RPMI8226 (cell line): ENCODE measurements around the gene SCUBE1.

Experiments used
- DNase-seq: peaks from one replicate; pipeline ENCODE4 v3.0.0-alpha.2; 2015

SCUBE1 gene

DNA sequence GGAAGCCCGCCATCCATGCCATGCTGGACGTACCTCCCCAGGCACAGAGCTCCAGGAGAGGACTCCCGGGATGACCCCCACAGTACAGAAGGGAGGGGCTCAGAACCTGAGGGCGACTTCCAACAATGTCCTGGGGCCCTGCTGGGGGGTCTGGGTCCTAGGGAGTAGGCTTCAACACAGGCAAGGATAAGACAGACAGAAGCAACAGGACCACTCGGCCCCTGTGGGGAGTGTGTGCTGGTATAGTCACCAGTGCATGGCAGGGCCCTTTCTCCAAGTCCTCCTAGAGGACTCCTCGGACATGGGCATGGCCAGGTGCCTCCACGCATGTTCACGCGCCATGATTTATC, 173.1 kb downstream of the SCUBE1 start:
- no peak for DNase-seq

DNA sequence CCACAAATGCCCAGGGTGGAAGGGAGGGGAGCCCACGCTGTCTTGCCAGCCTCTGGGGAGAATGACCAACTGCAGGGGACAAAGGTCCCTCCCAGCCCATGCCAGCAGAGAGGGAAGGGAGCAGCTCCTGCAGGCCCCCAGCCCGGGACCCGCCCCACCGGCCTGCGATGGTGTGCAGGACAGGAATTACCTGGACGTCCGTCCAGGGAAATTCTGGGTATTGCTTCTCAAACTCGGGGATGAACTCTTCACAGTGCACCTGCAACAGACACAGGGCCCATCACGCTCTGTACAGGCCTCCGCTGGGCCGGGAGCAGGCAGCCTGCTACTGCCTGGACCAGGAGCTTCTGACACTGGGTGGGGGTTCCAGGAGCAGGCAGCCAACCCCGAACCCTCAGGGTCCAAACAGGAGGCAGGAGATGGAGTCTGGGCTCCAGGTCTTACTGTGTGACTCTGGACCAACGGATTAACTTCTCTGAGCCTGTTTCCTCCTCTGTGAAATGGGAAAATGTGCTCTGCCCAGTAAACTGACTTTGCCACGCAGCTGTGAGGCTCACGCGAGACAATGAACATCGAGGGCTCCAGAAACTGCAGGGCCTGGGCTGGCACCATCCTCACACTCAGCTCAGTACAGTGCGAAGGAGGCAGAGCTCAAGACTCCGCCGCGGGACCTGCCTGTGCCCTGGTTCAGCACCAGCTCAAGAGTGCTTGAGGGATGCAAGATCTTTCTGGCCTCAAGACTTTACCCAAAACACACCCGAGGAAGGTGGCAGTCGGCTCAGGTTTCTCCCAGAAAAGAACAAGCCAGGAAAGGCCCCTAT, 173.7 kb downstream of the SCUBE1 start:
- no peak for DNase-seq

DNA sequence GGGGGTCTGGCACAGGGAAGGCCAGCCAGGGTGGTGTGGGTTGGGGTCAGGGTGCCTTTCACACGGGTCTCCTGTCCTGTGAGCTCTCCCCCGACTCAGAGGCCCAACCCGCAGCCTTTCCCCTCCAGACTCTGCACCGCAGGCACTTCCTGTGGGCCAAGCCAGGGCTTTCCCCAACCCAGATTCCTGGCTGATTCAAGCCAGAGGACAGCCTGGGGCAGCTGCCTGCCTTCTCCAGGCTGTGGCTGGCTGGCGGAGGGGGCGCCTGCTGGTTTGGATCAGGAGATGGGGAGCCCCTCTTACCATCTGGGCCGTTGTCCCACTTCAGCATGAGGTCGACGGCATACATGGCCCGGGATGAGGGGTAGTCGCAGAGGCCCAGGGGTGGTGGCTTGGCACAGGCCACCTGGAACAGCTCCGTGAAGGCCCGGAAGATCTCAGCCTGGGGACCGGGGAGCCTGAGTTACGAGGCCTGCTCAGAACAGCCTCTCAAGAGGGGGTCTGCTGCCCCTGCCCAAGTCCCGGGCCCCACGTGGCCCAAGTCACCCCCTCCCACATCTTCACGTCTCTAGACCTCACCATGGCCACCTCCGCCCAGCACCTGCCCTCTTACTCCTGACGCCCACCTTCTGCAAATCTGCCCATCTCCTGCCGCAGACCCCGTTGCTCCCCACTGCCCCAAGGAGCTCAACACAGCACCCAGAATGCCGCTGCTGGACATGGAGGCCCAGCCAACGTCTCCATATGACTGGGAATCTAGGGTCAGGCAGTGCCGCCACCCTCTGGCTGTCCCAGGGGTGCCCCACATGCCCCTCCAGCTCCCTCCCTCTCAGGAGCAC, 174.5 kb downstream of the SCUBE1 start:
- DNase-seq = no peak

DNA sequence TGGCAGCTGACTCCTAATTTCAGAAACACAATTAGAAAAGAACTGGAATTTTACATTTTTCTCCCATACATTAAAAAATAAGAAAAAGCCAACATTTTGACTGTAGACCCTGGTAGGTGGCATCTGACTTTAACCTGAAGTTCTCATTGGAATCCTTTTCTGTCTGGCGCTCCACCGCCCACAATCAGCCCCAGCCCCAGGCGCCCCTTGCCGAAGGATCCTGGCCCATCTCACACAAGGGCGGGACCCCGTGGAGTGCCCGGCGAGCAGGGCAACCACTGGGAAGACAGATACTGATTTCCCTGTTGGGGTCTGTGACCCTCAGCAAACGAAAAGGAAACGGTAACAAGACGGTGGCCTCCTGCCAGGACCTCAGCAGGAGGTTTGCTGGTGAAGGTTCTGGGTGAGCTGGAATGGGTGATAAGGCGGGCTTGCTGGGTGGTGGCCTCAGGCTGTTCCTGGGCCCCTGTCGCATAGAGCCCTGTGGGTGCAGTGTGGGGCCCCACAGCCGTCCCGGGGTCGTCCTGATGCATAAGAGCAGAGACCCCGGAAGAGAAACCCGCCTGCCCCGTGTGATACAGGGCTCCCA, 176.1 kb downstream of the SCUBE1 start:
- DNase-seq = no peak

DNA sequence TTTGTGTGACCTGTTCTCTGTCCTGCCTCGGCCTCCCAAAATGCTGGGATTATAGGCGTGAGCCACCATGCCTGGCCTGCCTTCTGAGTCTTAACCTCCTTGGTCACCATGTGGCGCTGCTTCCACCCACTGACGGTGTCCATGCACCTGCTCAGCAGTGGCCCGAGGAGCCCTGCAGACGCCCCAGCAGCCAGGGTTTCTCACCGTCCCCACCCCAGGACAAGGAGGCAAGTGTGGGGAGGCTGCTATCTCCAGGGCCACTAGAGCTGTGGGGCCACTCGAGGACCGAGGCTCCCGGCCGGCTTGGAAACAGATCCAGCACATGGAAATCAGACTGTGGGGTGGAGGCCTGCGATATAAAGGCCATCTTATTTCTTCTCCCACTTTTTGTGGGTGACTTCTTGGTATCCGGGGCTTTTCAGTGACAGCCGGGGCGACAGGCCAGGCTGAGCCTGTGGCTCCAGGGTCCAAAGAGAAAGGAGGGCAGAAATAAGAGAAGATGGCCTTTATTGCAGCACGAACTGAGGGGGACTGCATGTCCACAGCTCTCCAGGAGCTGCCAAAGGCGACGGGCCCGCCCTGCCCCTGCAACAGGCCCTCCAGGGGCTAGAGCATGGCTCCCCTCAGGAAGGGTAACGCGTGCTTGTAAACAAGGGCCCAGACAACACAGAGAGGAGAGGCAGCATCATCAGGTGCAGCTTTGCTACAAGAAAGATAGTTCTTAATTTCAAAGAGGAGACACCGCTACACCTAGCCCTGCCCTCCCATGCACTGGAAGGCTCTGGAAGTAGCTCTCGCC, 176.8 kb downstream of the SCUBE1 start:
- DNase-seq = no peak

DNA sequence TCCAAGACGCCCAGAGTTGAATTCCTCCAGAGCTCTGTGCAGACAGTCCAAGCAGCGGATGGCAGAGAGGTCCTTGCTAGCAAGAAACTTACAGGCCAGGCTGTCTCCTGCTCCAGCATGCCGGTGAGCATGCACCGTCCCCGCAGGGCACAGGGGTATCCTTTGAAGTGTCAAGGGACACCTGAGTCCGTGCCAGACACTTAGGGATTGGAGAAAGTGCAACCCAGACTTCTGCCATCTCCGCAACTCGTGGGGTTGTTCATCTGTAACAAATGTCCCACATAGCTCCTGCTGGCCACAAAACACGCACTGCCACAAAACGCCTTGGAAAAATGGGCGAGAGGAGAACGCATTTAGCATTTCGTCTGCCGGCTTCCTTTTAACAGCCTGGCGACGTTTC, 178.5 kb downstream of the SCUBE1 start:
- DNase-seq = no peak

DNA sequence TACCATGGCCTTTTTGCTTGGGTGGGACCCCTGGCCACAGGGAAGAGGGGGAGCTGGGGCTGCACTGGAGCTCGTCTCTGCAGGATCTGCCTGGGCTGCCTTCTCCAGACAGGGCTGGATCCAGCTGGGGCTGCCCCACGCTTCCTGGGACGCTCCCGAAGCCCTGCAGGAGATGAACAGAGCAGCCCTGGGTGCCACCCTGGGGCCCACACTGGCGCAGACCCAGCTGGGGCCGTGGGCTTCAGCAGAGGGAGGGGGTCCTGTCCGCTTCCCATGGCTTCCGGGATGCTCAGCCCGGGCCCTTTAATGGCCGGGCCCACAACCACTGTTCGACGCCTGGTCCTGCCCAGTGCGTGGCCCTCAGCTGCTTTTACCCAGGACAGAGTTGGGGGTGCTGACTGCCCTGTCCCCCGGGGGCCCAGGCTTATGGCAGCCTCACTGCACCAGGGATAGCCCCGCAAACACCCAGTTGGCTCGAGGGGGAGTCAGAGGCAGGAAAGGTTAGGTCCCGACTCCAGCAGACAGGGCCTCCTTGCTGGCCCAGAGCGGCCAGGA, 179.9 kb downstream of the SCUBE1 start:
- no peak for DNase-seq

DNA sequence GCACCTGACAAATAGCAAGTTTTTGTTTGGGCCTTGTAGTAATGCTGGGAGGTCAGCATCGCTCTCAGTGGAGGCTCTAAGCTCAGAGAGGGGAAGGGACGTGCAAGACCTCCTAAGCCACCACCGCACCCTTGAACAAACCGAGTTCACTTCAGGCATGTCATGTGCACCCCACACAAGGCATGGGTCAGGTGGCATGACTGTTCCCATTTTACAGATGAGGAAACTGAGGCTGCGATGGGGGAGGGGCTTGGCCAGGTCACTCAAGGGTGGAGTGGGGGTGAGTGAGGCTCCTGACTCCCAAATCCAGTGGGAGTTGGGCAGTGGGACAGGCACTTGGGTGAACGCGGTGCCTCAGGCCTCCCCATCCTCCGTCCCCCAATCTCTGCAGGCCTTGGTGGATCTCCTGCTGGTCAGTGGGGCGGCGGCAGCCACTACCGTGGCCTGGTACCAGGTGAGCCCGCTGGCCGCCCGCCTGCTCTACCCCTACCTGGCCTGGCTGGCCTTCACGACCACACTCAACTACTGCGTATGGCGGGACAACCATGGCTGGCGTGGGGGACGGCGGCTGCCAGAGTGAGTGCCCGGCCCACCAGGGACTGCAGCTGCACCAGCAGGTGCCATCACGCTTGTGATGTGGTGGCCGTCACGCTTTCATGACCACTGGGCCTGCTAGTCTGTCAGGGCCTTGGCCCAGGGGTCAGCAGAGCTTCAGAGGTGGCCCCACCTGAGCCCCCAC, 180.6 kb downstream of the SCUBE1 start:
- DNase-seq = no peak

DNA sequence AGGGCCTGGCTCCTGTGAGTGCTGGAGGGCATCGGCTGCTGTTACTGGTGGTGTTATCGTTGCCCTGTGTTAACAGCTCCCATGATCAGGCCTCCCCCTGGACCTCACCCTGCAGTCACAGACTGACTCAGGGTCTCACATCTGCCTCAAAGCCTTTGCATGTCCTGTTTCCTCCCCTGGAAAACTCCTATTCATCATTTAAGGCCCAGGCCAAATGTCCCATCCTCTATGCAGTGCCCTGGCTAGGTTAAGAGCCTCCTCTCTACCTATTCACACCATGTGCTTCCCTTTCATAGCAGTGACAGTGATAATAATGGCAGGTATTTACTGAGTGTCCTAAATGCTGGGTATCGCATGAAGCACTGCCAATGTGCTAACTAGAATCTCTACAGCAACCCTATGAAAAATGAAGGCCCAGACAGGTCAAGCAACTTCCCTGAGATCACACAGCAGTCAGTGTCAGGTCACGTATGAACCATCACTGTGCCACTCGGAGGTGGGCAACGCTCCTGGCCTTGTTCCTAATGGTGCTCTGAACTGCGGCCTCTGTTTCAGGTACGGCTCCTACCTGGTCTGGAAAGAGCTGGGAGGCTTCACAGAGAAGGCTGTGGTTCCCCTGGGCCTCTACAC, 182.6 kb downstream of the SCUBE1 start:
- DNase-seq = no peak

DNA sequence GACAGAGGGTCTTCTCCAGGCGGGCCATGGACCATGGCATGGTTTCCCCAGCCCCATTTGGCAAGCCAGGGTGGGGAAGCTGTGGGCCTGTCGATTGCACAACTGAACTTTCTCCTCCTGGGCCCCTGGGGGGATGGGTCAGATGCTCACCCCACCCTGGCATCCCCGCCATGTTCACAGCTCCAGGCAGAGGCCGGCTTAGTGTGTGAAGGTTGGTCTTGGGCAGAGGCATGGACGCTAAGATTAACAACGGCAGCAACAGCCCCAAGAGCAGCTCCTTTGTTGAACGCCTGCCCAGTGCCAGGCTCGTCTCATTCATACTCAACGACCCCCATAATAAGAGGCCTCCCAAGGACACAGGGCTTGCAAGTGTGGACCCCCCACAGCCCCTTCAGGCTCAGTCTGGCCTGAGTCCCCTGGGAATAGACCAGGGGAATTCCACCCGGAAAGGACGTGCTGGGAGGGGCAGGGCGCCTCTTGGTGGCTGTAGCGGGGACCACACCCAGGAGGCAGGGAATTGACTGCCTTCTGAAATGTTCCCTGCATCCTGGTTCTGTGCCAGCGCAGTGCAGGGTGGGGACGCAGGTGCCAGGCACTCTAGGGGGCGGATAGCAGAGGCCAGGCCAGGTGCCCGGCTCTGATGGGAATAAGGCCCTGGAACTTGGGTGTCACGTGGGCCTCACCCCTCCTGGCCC, 183.5 kb downstream of the SCUBE1 start:
- DNase-seq = no peak

DNA sequence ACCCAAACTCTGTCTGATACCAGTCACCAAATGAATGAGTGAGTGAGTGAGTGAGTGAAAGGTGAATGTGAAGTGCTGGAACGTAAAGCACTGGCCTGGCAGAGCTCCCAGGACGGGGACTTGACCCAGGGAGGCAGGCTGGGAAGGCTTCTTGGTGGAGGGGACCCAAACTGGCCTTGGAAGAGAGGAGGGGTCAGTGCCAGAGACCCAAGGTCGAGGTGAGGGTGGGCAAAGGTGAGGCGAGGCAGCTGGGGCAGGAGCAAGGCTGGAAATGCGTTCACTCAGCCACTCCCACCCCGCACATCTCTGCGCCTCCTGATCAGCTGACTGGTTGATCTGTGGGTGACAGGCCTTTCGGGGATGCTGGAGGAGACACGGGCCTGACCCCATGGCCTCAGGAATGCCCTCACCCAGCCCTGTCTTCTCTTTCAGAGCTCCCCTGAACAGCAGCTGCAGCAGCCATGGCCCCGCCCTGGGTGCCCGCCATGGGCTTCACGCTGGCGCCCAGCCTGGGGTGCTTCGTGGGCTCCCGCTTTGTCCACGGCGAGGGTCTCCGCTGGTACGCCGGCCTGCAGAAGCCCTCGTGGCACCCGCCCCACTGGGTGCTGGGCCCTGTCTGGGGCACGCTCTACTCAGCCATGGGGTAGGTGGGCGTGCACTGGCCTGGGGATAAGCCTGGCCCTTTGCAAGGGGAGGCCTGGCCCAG, 184.2 kb downstream of the SCUBE1 start:
- no peak for DNase-seq

DNA sequence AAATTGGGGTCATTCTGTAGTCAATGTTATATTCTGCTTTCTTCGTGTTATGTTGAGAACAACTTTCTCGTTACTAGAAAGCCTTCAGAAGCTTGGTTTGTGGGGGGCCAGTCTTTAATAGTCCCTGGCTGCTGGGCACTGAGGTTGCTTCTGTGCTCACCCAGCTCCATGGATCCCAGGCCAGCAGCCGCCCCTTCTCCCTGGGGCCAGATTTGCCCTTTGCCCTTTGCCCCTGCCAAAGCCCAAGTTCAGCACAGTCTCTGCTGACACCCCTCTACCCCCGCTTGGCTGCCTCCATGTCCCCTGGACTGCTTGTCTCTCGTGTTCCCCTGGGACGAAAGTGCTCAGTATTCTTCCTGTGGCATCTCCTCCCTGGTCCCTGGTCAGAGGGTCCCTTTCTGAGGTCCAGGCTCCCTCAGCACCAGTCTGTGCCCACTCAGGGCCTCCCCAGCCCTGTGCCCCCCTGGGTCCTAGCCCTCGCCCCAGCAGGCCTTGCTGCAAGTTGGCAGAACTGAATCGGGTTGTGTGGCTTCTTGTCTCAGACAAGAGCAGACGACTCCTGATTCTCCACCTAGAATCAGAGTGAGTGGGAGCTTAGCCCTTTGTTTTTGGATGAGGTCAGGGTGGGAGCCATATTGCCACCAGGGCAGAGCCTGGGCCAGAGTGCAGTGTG, 185.2 kb downstream of the SCUBE1 start:
- DNase-seq = no peak

DNA sequence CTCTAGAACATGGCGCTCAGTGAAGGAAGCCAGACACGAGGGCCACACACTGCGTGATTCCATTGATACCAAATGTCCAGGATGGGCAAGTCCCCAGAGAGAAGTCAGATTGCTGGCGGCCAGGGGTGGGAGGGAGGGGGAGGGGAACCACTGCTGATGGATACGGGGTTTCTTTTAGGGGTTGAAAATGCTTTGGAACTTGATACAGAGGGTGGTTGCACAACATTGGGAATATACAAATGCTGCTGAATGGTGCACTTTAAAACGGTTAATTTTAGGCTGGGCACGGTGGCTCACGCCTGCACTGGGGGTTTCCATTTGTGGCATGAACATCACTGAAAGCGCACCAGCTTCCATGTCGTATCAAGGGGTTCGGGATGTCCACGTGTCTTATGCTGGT, 186.8 kb downstream of the SCUBE1 start:
- no peak for DNase-seq

DNA sequence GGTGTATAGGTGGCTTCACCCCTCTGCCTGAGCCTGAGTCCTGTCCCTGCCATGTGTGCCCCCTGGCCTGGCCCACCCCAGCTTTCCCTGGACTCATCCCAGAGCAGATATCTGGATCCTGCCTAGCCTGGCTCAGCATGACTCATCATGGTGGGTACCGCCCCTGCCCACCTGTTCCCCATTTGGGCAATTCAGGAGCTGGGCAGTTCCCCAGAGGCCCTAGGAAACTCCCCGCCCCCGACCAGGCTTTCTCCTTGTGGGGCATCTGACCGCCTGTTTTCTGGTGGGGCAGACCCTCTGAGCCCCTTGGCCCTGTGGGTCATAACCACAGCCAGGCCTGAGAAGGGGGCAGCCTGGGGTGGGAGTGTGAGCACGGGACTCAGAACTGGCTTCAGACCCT, 187.4 kb downstream of the SCUBE1 start:
- DNase-seq = no peak

DNA sequence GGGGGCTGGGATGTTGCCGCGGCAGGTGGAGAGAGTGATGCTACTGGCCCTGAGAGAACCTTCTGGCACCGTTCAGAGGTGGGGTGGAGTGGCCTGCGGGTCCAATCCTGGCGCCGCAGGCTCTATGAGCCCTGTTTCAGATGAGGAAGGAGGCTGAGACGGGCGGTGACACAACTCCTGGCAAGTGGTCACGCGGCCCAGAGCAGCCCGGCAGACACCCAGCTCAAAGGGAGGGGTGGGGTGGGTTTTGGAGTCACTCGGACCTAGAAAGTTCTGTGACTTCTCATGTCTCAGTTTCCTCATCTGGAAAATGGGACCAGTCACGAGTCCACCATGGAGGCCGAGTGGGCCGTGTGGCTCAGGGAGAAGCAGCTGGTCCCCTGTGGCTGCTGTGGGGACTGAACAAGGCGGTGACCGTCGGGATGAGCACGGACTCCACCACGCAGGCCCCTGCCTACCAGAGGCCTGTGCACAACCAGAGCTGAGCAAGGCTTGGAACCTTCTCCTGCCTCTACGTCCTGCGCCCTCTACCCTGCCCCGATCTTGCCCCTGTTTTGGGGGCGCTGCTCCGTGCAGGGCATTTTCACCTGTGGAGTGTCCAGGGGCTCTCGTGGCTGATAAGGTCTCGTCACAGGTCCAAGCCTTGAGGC, 188.2 kb downstream of the SCUBE1 start:
- no peak for DNase-seq

DNA sequence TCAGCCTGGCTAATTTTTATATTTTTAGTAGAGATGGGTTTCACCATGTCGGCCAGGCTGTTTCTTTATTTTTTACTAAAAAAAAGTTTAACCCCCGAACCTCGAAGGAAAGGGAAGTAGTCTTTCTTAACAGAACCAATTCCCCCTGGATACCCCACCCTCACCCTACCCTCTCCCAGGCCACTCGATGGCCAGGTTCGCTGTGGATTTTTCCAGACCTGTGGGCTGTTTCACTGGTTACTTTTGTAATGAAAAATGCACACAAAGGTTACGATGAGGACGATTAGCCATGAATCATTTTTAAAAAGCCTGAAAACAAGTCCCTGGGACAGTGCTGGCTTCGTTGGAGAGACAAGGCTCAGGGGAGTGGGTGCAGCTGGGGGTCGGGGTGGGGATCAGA, 189.3 kb downstream of the SCUBE1 start:
- DNase-seq = no peak

DNA sequence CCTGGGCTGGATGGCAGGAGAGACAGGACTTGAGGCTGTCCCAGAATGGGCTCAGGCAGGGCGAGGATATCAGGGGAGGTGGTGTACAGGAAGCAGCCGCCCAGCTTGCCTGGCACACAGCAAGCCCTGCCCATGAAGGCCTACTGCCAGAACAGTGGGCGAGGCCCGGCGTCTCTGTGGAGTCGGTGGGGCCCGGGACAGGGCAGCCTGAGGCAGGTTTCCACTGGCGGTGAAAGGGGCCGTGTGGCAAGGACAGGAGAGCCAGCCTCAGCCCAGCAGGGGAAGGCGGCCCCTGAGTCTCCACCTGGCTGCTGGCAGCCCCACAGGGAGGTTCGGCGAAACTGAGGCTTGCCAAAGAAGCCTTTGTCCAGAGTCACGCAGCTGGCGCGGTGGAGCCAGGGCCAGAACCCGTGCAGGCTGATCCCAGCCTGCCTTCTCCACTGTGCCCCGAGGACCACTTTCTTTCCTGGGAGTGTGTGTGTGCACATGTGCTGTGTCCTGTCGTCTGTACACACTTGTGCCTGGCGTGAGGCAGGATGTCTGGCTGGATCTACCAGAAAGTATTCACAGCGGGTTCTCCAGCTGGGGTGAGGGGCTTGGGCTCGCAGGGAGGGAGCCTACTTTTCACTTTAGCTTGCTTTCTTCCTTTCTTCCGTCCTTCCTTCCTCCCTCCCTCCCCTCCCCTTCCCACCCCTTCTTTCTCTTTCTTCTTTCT, 190.7 kb downstream of the SCUBE1 start:
- peak; percentile 82 for DNase-seq

DNA sequence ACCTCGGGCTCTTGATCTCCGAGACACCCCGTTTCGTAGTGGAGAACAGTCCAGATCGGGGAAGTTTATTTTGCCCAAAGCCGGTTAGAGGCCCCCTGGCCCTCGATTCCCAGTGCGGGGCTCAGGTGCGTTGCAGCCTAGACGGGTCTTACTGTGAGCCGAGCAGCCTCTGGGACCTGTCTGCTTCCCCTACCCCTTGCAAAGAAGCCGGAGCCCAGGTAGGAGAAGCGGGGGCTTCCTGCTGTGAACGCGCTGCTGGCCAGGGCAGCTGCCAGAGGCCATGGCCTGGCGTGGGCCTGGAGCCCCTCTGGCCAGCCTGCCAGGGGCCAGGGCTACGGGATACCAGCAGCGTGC, 191.2 kb downstream of the SCUBE1 start:
- no peak for DNase-seq
